NCI-H1436 (cell line): ENCODE results near the gene RAPGEF4.

Experiments used
- DNase-seq: peaks from one replicate; lab custom pipeline; 2025; lab: John Stamatoyannopoulos, UW

RAPGEF4 gene

GRCh38 chr2:172938713-172939375, 203.2 kb downstream of the RAPGEF4 start:
- DNase-seq, result no peak

- DNase-seq, result no peak
These were observed 207.9 kb downstream of the RAPGEF4 start for GRCh38 chr2:172943539-172943938.

- DNase-seq, result no peak
These were observed 208.6 kb downstream of the RAPGEF4 start for GRCh38 chr2:172944022-172944793.

GRCh38 chr2:172944794-172945509, 209.3 kb downstream of the RAPGEF4 start:
- no peak for DNase-seq

GRCh38 chr2:172945510-172945850, 209.8 kb downstream of the RAPGEF4 start:
- no peak for DNase-seq

GRCh38 chr2:172947461-172948153, 212.0 kb downstream of the RAPGEF4 start:
- DNase-seq, result no peak

- no peak for DNase-seq
These were observed 213.9 kb downstream of the RAPGEF4 start for GRCh38 chr2:172949522-172949921.

- DNase-seq, result no peak
These were observed 214.9 kb downstream of the RAPGEF4 start for GRCh38 chr2:172950565-172950964.

GRCh38 chr2:172951554-172951953, 215.9 kb downstream of the RAPGEF4 start:
- no peak for DNase-seq

- DNase-seq, result no peak
These were observed 217.8 kb downstream of the RAPGEF4 start for GRCh38 chr2:172953411-172953810.

GRCh38 chr2:172953970-172954852, 218.6 kb downstream of the RAPGEF4 start:
- no peak for DNase-seq

- DNase-seq, result no peak
These were observed 219.9 kb downstream of the RAPGEF4 start for GRCh38 chr2:172955587-172955986.

GRCh38 chr2:172957734-172958133, 222.1 kb downstream of the RAPGEF4 start:
- no peak for DNase-seq

GRCh38 chr2:172962082-172962481, 226.4 kb downstream of the RAPGEF4 start:
- no peak for DNase-seq

GRCh38 chr2:172962824-172963223, 227.2 kb downstream of the RAPGEF4 start:
- no peak for DNase-seq

GRCh38 chr2:172964511-172965139, 229.0 kb downstream of the RAPGEF4 start:
- DNase-seq, result peak; percentile 12

- DNase-seq, result peak; percentile 69
These were observed 230.0 kb downstream of the RAPGEF4 start for GRCh38 chr2:172965433-172966212.

GRCh38 chr2:172967036-172967982, 231.7 kb downstream of the RAPGEF4 start:
- no peak for DNase-seq

GRCh38 chr2:172968061-172968469, 232.4 kb downstream of the RAPGEF4 start:
- no peak for DNase-seq
